Regular cardiac myocyte (primary cell): ENCODE data around the gene CLTCL1. TPM values are rescaled to one million over a fixed set of nuclear protein-coding genes. Genes with fewer than 3 reads are reported as not detected.

ENCODE experiments used
- total RNA-seq: library from RNA; depleted of rRNA; stranded (reverse); fragments of >200 nt; gene quantifications from 2 replicates; pipeline ENCODE4 v1.2.3, GENCODE V29; 2014

CLTCL1 gene
- 10.2 and 15.2 TPM in 2 replicates for total RNA-seq

GRCh38 chr22:19291580-19292457 lies at the start of gene CLTCL1:
Gene CLTCL1 (minus strand): TSS chr22:19291719. CDS start chr22:19291641, 78 bp downstream.

GRCh38 chr22:19178657-19179496 lies 112.6 kb downstream of the CLTCL1 start, which contains the start of gene SLC25A1:
Gene SLC25A1 (minus strand): TSS chr22:19178736. CDS start chr22:19178673, 63 bp downstream.

GRCh38 chr22:19149991-19150390 lies 141.5 kb downstream of the CLTCL1 start, which contains the start of gene GSC2:
Gene GSC2 (minus strand): TSS chr22:19150292. CDS start chr22:19150283, 9 bp downstream.

GRCh38 chr22:19130959-19131684 lies 160.4 kb downstream of the CLTCL1 start, which contains the start of gene TSSK2:
Gene TSSK2 (plus strand): TSS chr22:19131308. CDS start chr22:19131400, 92 bp downstream.

Other genes with a start within 250 kb of the CLTCL1 start
- gene DGCR2, start 169.3 kb downstream of the CLTCL1 start, total RNA-seq, result 34.5 and 39.5 TPM in 2 replicates
- not detected in 2 replicates for gene TSSK2, start 160.4 kb downstream of the CLTCL1 start, total RNA-seq
- gene ESS2, start 147.1 kb downstream of the CLTCL1 start, total RNA-seq, result 10.7 and 13.4 TPM in 2 replicates
- not detected in 2 replicates for gene GSC2, start 141.4 kb downstream of the CLTCL1 start, total RNA-seq
- 101 and 111 TPM in 2 replicates for gene SLC25A1, start 113.0 kb downstream of the CLTCL1 start, total RNA-seq
- gene HIRA, start 140.0 kb upstream of the CLTCL1 start, total RNA-seq, result 13.5 and 21.3 TPM in 2 replicates
- gene MRPL40, start 140.8 kb upstream of the CLTCL1 start, total RNA-seq, result 30.4 and 42.6 TPM in 2 replicates
- gene C22orf39, start 156.0 kb upstream of the CLTCL1 start, total RNA-seq, result 13.2 and 14.8 TPM in 2 replicates
- gene UFD1, start 187.5 kb upstream of the CLTCL1 start, total RNA-seq, result 40.6 and 90.3 TPM in 2 replicates
- gene CDC45, start 188.2 kb upstream of the CLTCL1 start, total RNA-seq, result 2.3 and 38.7 TPM in 2 replicates
- gene CLDN5, start 232.7 kb upstream of the CLTCL1 start, total RNA-seq, result 2.5 and 2.8 TPM in 2 replicates